Measurements from ENCODE around the gene FCRLB.
A peak's percentile ranks its signal among the peaks of the same experiment; 100 is the strongest.

FCRLB gene

GRCh38 chr1:161731981-161732718 is 10.8 kb downstream of the FCRLB start:
- Histone ChIP-seq H3K9me3 (ENCODE audit: control insufficient read depth in 1 of 2, low read length in 2 of 2) (no peaks in the 10 kb centered on the region), H3K27me3 (ENCODE audit: low read depth, low read length) (no peaks in the 10 kb centered on the region), H3K4me1 (ENCODE audit: control insufficient read depth in 1 of 2, insufficient read depth in 2 of 2, low read length in 2 of 2) (no peaks in the 10 kb centered on the region), H3K27ac (ENCODE audit: low read length) (no peak overlapping the region), H3K36me3 (ENCODE audit: control insufficient read depth in 1 of 2, insufficient read depth in 2 of 2, low read length in 2 of 2) (no peaks in the 10 kb centered on the region), H3K4me3 (ENCODE audit: low read depth in 1 of 2, low read length in 2 of 2) (no peak overlapping the region)

GRCh38 chr1:161733526-161733925 is 12.2 kb downstream of the FCRLB start:
- H3K4me1 ChIP-seq (ENCODE audit: control insufficient read depth in 1 of 2, insufficient read depth in 2 of 2, low read length in 2 of 2) = no peaks in the 10 kb centered on the region
- H3K9me3 ChIP-seq (ENCODE audit: control insufficient read depth in 1 of 2, low read length in 2 of 2) = no peaks in the 10 kb centered on the region
- no peak overlapping the region for H3K4me3 ChIP-seq (ENCODE audit: low read depth in 1 of 2, low read length in 2 of 2)
- H3K36me3 ChIP-seq (ENCODE audit: control insufficient read depth in 1 of 2, insufficient read depth in 2 of 2, low read length in 2 of 2) = no peaks in the 10 kb centered on the region
- no peak overlapping the region for H3K27ac ChIP-seq (ENCODE audit: low read length)
- no peaks in the 10 kb centered on the region for H3K27me3 ChIP-seq (ENCODE audit: low read depth, low read length)

- Histone ChIP-seq H3K4me3 (ENCODE audit: low read depth in 1 of 2, low read length in 2 of 2) (no peak overlapping the region), H3K27ac (ENCODE audit: low read length) (no peak overlapping the region), H3K9me3 (ENCODE audit: control insufficient read depth in 1 of 2, low read length in 2 of 2) (no peaks in the 10 kb centered on the region), H3K27me3 (ENCODE audit: low read depth, low read length) (no peaks in the 10 kb centered on the region), H3K36me3 (ENCODE audit: control insufficient read depth in 1 of 2, insufficient read depth in 2 of 2, low read length in 2 of 2) (no peaks in the 10 kb centered on the region), H3K4me1 (ENCODE audit: control insufficient read depth in 1 of 2, insufficient read depth in 2 of 2, low read length in 2 of 2) (no peaks in the 10 kb centered on the region)
Measured at GRCh38 chr1:161735837-161736236, 14.5 kb downstream of the FCRLB start.

- Histone ChIP-seq H3K4me1 (ENCODE audit: control insufficient read depth in 1 of 2, insufficient read depth in 2 of 2, low read length in 2 of 2) (no peaks in the 10 kb centered on the region), H3K27me3 (ENCODE audit: low read depth, low read length) (no peaks in the 10 kb centered on the region), H3K4me3 (ENCODE audit: low read depth in 1 of 2, low read length in 2 of 2) (no peak overlapping the region), H3K36me3 (ENCODE audit: control insufficient read depth in 1 of 2, insufficient read depth in 2 of 2, low read length in 2 of 2) (no peaks in the 10 kb centered on the region), H3K9me3 (ENCODE audit: control insufficient read depth in 1 of 2, low read length in 2 of 2) (no peaks in the 10 kb centered on the region), H3K27ac (ENCODE audit: low read length) (no peak overlapping the region)
Measured at GRCh38 chr1:161736335-161736969, 15.1 kb downstream of the FCRLB start.

GRCh38 chr1:161737625-161738024 is 16.3 kb downstream of the FCRLB start:
- Histone ChIP-seq H3K4me1 (ENCODE audit: control insufficient read depth in 1 of 2, insufficient read depth in 2 of 2, low read length in 2 of 2) (no peaks in the 10 kb centered on the region), H3K27ac (ENCODE audit: low read length) (no peak overlapping the region), H3K9me3 (ENCODE audit: control insufficient read depth in 1 of 2, low read length in 2 of 2) (no peaks in the 10 kb centered on the region), H3K36me3 (ENCODE audit: control insufficient read depth in 1 of 2, insufficient read depth in 2 of 2, low read length in 2 of 2) (no peaks in the 10 kb centered on the region), H3K27me3 (ENCODE audit: low read depth, low read length) (no peaks in the 10 kb centered on the region), H3K4me3 (ENCODE audit: low read depth in 1 of 2, low read length in 2 of 2) (no peak overlapping the region)

- Histone ChIP-seq H3K4me1 (ENCODE audit: control insufficient read depth in 1 of 2, insufficient read depth in 2 of 2, low read length in 2 of 2) (no peaks in the 10 kb centered on the region), H3K27me3 (ENCODE audit: low read depth, low read length) (no peaks in the 10 kb centered on the region), H3K9me3 (ENCODE audit: control insufficient read depth in 1 of 2, low read length in 2 of 2) (no peaks in the 10 kb centered on the region), H3K27ac (ENCODE audit: low read length) (peak overlapping the region; percentile 67), H3K4me3 (ENCODE audit: low read depth in 1 of 2, low read length in 2 of 2) (no peak overlapping the region), H3K36me3 (ENCODE audit: control insufficient read depth in 1 of 2, insufficient read depth in 2 of 2, low read length in 2 of 2) (no peaks in the 10 kb centered on the region)
Measured at GRCh38 chr1:161738627-161739287, 17.4 kb downstream of the FCRLB start.

GRCh38 chr1:161739865-161740566 is 18.7 kb downstream of the FCRLB start:
- no peaks in the 10 kb centered on the region for H3K9me3 ChIP-seq (ENCODE audit: control insufficient read depth in 1 of 2, low read length in 2 of 2)
- H3K4me1 ChIP-seq (ENCODE audit: control insufficient read depth in 1 of 2, insufficient read depth in 2 of 2, low read length in 2 of 2) = no peaks in the 10 kb centered on the region
- H3K4me3 ChIP-seq (ENCODE audit: low read depth in 1 of 2, low read length in 2 of 2) = no peak overlapping the region
- peak overlapping the region; percentile 57 for H3K27ac ChIP-seq (ENCODE audit: low read length)
- H3K36me3 ChIP-seq (ENCODE audit: control insufficient read depth in 1 of 2, insufficient read depth in 2 of 2, low read length in 2 of 2) = no peaks in the 10 kb centered on the region
- no peaks in the 10 kb centered on the region for H3K27me3 ChIP-seq (ENCODE audit: low read depth, low read length)

GRCh38 chr1:161740921-161741320 is 19.6 kb downstream of the FCRLB start:
- H3K9me3 ChIP-seq (ENCODE audit: control insufficient read depth in 1 of 2, low read length in 2 of 2) = no peaks in the 10 kb centered on the region
- H3K4me1 ChIP-seq (ENCODE audit: control insufficient read depth in 1 of 2, insufficient read depth in 2 of 2, low read length in 2 of 2) = no peaks in the 10 kb centered on the region
- H3K27ac ChIP-seq (ENCODE audit: low read length) = peak overlapping the region; percentile 5
- no peaks in the 10 kb centered on the region for H3K27me3 ChIP-seq (ENCODE audit: low read depth, low read length)
- no peak overlapping the region for H3K4me3 ChIP-seq (ENCODE audit: low read depth in 1 of 2, low read length in 2 of 2)
- no peaks in the 10 kb centered on the region for H3K36me3 ChIP-seq (ENCODE audit: control insufficient read depth in 1 of 2, insufficient read depth in 2 of 2, low read length in 2 of 2)

- no peaks in the 10 kb centered on the region for H3K27me3 ChIP-seq (ENCODE audit: low read depth, low read length)
- no peaks in the 10 kb centered on the region for H3K9me3 ChIP-seq (ENCODE audit: control insufficient read depth in 1 of 2, low read length in 2 of 2)
- no peaks in the 10 kb centered on the region for H3K36me3 ChIP-seq (ENCODE audit: control insufficient read depth in 1 of 2, insufficient read depth in 2 of 2, low read length in 2 of 2)
- H3K4me1 ChIP-seq (ENCODE audit: control insufficient read depth in 1 of 2, insufficient read depth in 2 of 2, low read length in 2 of 2) = no peaks in the 10 kb centered on the region
- H3K4me3 ChIP-seq (ENCODE audit: low read depth in 1 of 2, low read length in 2 of 2) = no peak overlapping the region
- H3K27ac ChIP-seq (ENCODE audit: low read length) = no peak overlapping the region
Measured at GRCh38 chr1:161743231-161743630, 21.9 kb downstream of the FCRLB start.

GRCh38 chr1:161747801-161748200 is 26.5 kb downstream of the FCRLB start:
- Histone ChIP-seq H3K4me1 (ENCODE audit: control insufficient read depth in 1 of 2, insufficient read depth in 2 of 2, low read length in 2 of 2) (peaks cover 0 to 19% of the 10 kb centered on the region in 2 donors), H3K36me3 (ENCODE audit: control insufficient read depth in 1 of 2, insufficient read depth in 2 of 2, low read length in 2 of 2) (peaks cover 4 to 8% of the 10 kb centered on the region in 2 donors), H3K4me3 (ENCODE audit: low read depth in 1 of 2, low read length in 2 of 2) (no peak overlapping the region), H3K27me3 (ENCODE audit: low read depth, low read length) (no peaks in the 10 kb centered on the region), H3K27ac (ENCODE audit: low read length) (no peak overlapping the region), H3K9me3 (ENCODE audit: control insufficient read depth in 1 of 2, low read length in 2 of 2) (no peaks in the 10 kb centered on the region)
